Mammary epithelial cell (primary cell): Measurements from ENCODE around the gene LRATD1.

ENCODE experiments used
- CTCF ChIP-seq, 2 donors: IDR thresholded peaks in 1 of 2; conservative IDR thresholded peaks in 1 of 2; 2 replicates each; pipeline ENCODE4 v1.5.1; 2011 to 2012; ENCODE audit warnings: inconsistent platforms in 2 of 2, low read length in 2 of 2, mild to moderate bottlenecking in 2 of 2, control low read depth in 1 of 2, low read depth in 1 of 2; ENCODE audit not compliant: insufficient read depth in 1 of 2; ENCODE audit errors: extremely low read depth in 1 of 2
- EZH2 ChIP-seq: IDR thresholded peaks from 2 replicates; pipeline ENCODE4 v1.6.1; 2012; ENCODE audit warnings: low read length, inconsistent platforms, borderline replicate concordance

- no peak for TF ChIP-seq CTCF (conservative IDR thresholded peaks at IDR 0.05 in 1 of 2, IDR thresholded peaks at IDR 0.05 in 1 of 2; ENCODE audit: extremely low read depth in 1 of 2, insufficient read depth in 1 of 2, low read depth in 1 of 2, low read length in 2 of 2)
- TF ChIP-seq EZH2: no peak
These were observed 23.6 kb downstream of the LRATD1 start for GRCh38 chr2:14656146-14656545.
